SK-N-SH treated with all-trans-retinoic acid at 6 μM for 48 hours (cell line): ENCODE results near the gene POLR3G.

Experiments used
- ARNTL ChIP-seq: fragments of 450-650 bp; formaldehyde crosslinking; IDR thresholded peaks from 2 replicates; pipeline ENCODE4 v1.5.0; 2020; ENCODE audit warnings: low read depth, mild to moderate bottlenecking, moderate library complexity, borderline replicate concordance
- BACH2 ChIP-seq: fragments of 250-450 bp; sonication (Bioruptor Pico); IDR thresholded peaks from 2 replicates; pipeline ENCODE4 v1.9.0; 2021; ENCODE audit warnings: mild to moderate bottlenecking, borderline replicate concordance
- OSR1 ChIP-seq: fragments of 250-450 bp; sonication (Bioruptor Pico); IDR thresholded peaks from 2 replicates; pipeline ENCODE4 v1.8.0; 2022; ENCODE audit warnings: moderate library complexity, mild to moderate bottlenecking, inconsistent platforms
- PATZ1 ChIP-seq: fragments of 250-450 bp; sonication (Bioruptor Pico); IDR thresholded peaks from 2 replicates; pipeline ENCODE4 v1.8.0; 2020; ENCODE audit warnings: mild to moderate bottlenecking, moderate library complexity, borderline replicate concordance
- RARB ChIP-seq: fragments of 250-450 bp; sonication (Bioruptor Pico); IDR thresholded peaks from 2 replicates; pipeline ENCODE4 v1.8.0; 2021; ENCODE audit warnings: mild to moderate bottlenecking, moderate library complexity
- SNAI2 ChIP-seq: fragments of 250-450 bp; sonication (Bioruptor Pico); IDR thresholded peaks from 2 replicates; pipeline ENCODE4 v1.5.0; 2020; ENCODE audit warnings: mild to moderate bottlenecking, moderate library complexity
- TCF4 ChIP-seq: fragments of 250-450 bp; sonication (Bioruptor Pico); IDR thresholded peaks from 2 replicates; pipeline ENCODE4 v1.8.0; 2021; ENCODE audit warnings: mild to moderate bottlenecking, moderate library complexity, borderline replicate concordance
- ZFP3 ChIP-seq: fragments of 250-450 bp; sonication (Bioruptor Pico); IDR thresholded peaks from 2 replicates; pipeline ENCODE4 v1.5.0; 2020; ENCODE audit warnings: mild to moderate bottlenecking, moderate library complexity
- ZNF70 ChIP-seq: fragments of 450-650 bp; formaldehyde crosslinking; IDR thresholded peaks from 2 replicates; pipeline ENCODE4 v1.5.0; 2020; ENCODE audit warnings: mild to moderate bottlenecking, moderate library complexity
- TF ChIP-seq, protein P1 (sequence below): fragments of 250-450 bp; sonication (Bioruptor Pico); IDR thresholded peaks from 2 replicates; pipeline ENCODE4 v1.8.0; 2021; ENCODE audit warnings: low read depth, mild to moderate bottlenecking, moderate library complexity, borderline replicate concordance
- TF ChIP-seq, protein P2 (sequence below): fragments of 250-450 bp; sonication (Bioruptor Pico); IDR thresholded peaks from 2 replicates; pipeline ENCODE4 v1.5.0; 2020; ENCODE audit warnings: mild to moderate bottlenecking, moderate library complexity
- TF ChIP-seq, protein P3 (sequence below): fragments of 250-450 bp; sonication (Bioruptor Pico); IDR thresholded peaks from 2 replicates; pipeline ENCODE4 v1.5.1; 2020; ENCODE audit warnings: low read depth, mild to moderate bottlenecking, moderate library complexity
- TF ChIP-seq, protein P4 (sequence below): fragments of 250-450 bp; sonication (Bioruptor Pico); IDR thresholded peaks from 2 replicates; pipeline ENCODE4 v1.5.1; 2021; ENCODE audit warnings: mild to moderate bottlenecking, moderate library complexity

DNA sequence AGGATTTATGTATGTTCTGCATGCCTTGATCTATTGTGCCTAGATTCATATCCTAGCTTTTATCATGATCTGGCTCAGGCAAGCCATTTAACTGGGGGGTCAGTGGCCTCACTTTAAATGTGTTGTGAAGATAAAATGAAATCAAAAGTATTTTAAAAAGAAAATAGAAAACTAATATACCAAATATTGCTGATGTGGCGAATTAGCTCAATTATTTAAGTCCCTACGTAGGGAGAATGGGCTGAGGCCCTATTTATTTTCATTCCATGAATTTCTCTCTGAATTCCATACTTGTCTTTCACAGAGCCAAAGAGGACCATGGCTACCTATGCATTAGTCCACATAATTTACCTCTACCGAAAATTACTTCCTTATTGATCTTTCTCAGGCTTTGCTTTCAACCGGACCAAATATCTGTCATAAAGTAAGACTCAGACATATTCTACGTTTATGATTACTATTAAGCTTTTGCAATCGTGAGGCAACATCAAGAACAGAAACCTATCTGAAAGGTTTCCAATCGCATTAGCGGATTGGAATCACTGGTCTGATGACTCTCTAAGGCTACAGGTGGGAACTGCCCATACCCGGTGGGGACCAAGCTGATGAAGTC lies 1.8 kb upstream of the POLR3G start:
- no peak for TF ChIP-seq OSR1 (CRISPR knock-in tag)
- no peak for TF ChIP-seq TCF4 (CRISPR knock-in tag)
- TF ChIP-seq RARB: no peak
- TF ChIP-seq ARNTL: no peak
- no peak for TF ChIP-seq ZNF70 (CRISPR knock-in tag)
- TF ChIP-seq BACH2 (CRISPR knock-in tag): no peak
- TF ChIP-seq, protein P1, sequence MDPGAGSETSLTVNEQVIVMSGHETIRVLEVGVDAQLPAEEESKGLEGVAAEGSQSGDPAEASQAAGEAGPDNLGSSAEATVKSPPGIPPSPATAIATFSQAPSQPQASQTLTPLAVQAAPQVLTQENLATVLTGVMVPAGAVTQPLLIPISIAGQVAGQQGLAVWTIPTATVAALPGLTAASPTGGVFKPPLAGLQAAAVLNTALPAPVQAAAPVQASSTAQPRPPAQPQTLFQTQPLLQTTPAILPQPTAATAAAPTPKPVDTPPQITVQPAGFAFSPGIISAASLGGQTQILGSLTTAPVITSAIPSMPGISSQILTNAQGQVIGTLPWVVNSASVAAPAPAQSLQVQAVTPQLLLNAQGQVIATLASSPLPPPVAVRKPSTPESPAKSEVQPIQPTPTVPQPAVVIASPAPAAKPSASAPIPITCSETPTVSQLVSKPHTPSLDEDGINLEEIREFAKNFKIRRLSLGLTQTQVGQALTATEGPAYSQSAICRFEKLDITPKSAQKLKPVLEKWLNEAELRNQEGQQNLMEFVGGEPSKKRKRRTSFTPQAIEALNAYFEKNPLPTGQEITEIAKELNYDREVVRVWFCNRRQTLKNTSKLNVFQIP: no peak
- no peak for TF ChIP-seq PATZ1 (CRISPR knock-in tag)
- TF ChIP-seq ZFP3: no peak
- TF ChIP-seq, protein P2, sequence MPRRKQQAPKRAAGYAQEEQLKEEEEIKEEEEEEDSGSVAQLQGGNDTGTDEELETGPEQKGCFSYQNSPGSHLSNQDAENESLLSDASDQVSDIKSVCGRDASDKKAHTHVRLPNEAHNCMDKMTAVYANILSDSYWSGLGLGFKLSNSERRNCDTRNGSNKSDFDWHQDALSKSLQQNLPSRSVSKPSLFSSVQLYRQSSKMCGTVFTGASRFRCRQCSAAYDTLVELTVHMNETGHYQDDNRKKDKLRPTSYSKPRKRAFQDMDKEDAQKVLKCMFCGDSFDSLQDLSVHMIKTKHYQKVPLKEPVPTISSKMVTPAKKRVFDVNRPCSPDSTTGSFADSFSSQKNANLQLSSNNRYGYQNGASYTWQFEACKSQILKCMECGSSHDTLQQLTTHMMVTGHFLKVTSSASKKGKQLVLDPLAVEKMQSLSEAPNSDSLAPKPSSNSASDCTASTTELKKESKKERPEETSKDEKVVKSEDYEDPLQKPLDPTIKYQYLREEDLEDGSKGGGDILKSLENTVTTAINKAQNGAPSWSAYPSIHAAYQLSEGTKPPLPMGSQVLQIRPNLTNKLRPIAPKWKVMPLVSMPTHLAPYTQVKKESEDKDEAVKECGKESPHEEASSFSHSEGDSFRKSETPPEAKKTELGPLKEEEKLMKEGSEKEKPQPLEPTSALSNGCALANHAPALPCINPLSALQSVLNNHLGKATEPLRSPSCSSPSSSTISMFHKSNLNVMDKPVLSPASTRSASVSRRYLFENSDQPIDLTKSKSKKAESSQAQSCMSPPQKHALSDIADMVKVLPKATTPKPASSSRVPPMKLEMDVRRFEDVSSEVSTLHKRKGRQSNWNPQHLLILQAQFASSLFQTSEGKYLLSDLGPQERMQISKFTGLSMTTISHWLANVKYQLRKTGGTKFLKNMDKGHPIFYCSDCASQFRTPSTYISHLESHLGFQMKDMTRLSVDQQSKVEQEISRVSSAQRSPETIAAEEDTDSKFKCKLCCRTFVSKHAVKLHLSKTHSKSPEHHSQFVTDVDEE (CRISPR knock-in tag): no peak
- no peak for TF ChIP-seq SNAI2 (CRISPR knock-in tag)
- TF ChIP-seq, protein P3, sequence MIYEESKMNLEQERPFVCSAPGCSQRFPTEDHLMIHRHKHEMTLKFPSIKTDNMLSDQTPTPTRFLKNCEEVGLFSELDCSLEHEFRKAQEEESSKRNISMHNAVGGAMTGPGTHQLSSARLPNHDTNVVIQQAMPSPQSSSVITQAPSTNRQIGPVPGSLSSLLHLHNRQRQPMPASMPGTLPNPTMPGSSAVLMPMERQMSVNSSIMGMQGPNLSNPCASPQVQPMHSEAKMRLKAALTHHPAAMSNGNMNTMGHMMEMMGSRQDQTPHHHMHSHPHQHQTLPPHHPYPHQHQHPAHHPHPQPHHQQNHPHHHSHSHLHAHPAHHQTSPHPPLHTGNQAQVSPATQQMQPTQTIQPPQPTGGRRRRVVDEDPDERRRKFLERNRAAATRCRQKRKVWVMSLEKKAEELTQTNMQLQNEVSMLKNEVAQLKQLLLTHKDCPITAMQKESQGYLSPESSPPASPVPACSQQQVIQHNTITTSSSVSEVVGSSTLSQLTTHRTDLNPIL: no peak
- TF ChIP-seq, protein P4, sequence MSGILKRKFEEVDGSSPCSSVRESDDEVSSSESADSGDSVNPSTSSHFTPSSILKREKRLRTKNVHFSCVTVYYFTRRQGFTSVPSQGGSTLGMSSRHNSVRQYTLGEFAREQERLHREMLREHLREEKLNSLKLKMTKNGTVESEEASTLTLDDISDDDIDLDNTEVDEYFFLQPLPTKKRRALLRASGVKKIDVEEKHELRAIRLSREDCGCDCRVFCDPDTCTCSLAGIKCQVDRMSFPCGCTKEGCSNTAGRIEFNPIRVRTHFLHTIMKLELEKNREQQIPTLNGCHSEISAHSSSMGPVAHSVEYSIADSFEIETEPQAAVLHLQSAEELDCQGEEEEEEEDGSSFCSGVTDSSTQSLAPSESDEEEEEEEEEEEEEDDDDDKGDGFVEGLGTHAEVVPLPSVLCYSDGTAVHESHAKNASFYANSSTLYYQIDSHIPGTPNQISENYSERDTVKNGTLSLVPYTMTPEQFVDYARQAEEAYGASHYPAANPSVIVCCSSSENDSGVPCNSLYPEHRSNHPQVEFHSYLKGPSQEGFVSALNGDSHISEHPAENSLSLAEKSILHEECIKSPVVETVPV (CRISPR knock-in tag): no peak
